Tibial nerve (tissue), 4 donors: Measurements from ENCODE around the gene RAB11FIP3.

Experiments used
- EP300 ChIP-seq, 2 donors: sonication (generic); formaldehyde crosslinking; IDR thresholded peaks; one replicate each; pipeline ENCODE4 v1.6.1; 2017; ENCODE audit warnings: antibody characterized with exemption in 2 of 2, mild to moderate bottlenecking in 1 of 2
- POLR2A ChIP-seq, 2 donors: fragments of 450-650 bp; IDR thresholded peaks; one replicate each; pipeline ENCODE4 v1.6.1; 2017; ENCODE audit warnings: antibody characterized with exemption in 2 of 2, mild to moderate bottlenecking in 2 of 2, moderate library complexity in 2 of 2
- TF ChIP-seq, protein P1 (sequence below), 5 experiments: fragments of 200-600 bp in 3 of 5; fragments of 450-650 bp in 2 of 5; sonication (generic) in 3 of 5; IDR thresholded peaks; one replicate each; pipeline ENCODE4 v1.5.1; 2016 to 2019; ENCODE audit warnings: antibody characterized with exemption in 5 of 5, mild to moderate bottlenecking in 3 of 5, moderate library complexity in 2 of 5

DNA sequence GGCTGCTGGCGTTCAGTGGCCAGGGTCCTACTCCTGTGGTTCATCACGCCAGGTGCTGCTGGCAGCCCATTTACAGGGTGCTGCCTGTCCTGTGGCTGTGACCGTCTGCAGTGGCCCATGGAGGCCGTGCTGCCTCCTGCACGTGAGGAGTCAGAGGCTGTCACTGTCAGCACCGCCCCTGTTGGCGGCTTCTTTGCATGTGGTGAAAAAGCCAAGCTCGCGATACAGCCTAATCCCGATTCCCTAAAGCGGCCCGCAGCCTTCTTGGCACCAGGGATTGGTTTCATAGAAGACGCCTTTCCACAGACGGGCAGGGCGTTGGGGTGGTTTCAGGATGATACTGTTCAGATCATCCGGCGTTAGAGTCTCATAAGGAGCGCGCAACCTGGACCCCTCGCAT lies 35.3 kb downstream of the RAB11FIP3 start:
- TF ChIP-seq EP300 (IDR thresholded peaks at IDR 0.05) (no peak), POLR2A (IDR thresholded peaks at IDR 0.05) (no peak)
- TF ChIP-seq, protein P1, sequence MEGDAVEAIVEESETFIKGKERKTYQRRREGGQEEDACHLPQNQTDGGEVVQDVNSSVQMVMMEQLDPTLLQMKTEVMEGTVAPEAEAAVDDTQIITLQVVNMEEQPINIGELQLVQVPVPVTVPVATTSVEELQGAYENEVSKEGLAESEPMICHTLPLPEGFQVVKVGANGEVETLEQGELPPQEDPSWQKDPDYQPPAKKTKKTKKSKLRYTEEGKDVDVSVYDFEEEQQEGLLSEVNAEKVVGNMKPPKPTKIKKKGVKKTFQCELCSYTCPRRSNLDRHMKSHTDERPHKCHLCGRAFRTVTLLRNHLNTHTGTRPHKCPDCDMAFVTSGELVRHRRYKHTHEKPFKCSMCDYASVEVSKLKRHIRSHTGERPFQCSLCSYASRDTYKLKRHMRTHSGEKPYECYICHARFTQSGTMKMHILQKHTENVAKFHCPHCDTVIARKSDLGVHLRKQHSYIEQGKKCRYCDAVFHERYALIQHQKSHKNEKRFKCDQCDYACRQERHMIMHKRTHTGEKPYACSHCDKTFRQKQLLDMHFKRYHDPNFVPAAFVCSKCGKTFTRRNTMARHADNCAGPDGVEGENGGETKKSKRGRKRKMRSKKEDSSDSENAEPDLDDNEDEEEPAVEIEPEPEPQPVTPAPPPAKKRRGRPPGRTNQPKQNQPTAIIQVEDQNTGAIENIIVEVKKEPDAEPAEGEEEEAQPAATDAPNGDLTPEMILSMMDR (IDR thresholded peaks at IDR 0.05) = no peak
